B cell (primary cell): ENCODE data around the gene CPA5.

Experiments
- CTCF ChIP-seq: fragments of 200-600 bp; IDR thresholded peaks from one replicate; pipeline ENCODE4 v1.8.0; 2022; ENCODE audit warnings: antibody characterized with exemption, mild to moderate bottlenecking
- EZH2 ChIP-seq: IDR thresholded peaks from 2 replicates; pipeline ENCODE4 v1.6.1; 2012; ENCODE audit warnings: borderline replicate concordance, low read depth, mild to moderate bottlenecking, moderate library complexity, low read length; ENCODE audit not compliant: insufficient read depth, poor library complexity, severe bottlenecking

- TF ChIP-seq CTCF (no peak), EZH2 (no peak)
These were observed 44.8 kb upstream of the CPA5 start for GRCh38 chr7:130299866-130300265.
